Measurements from ENCODE around the gene CYP27C1. TPM values are rescaled to one million over a fixed set of nuclear protein-coding genes. Genes with fewer than 3 reads are reported as not detected.

Gene CYP27C1
- total RNA-seq, 1 experiment from 2014 or later, result 0.75 TPM

Other genes with a start within 250 kb of the CYP27C1 start
- 60.0 and 61.7 TPM in 2 replicates for gene BIN1, start 113.1 kb downstream of the CYP27C1 start, total RNA-seq (2014; rRNA removed; shearing (Covaris generic))
- 31.5 and 31.9 TPM in 2 replicates for gene ERCC3, start 73.8 kb upstream of the CYP27C1 start, total RNA-seq (2014; rRNA removed; shearing (Covaris generic))
- gene MAP3K2, start 167.7 kb upstream of the CYP27C1 start, total RNA-seq (2014; rRNA removed; shearing (Covaris generic)), result 15.5 and 17.4 TPM in 2 replicates
- 1.3 and 2.6 TPM in 2 replicates for gene PROC, start 198.1 kb upstream of the CYP27C1 start, total RNA-seq (2014; rRNA removed; shearing (Covaris generic))

Data from H4 (cell line).